Measurements from ENCODE around the gene AP3D1. TPM values are rescaled to one million over a fixed set of nuclear protein-coding genes. Genes with fewer than 3 reads are reported as not detected.

AP3D1 gene
- total and polyA plus RNA-seq, 7 donors = 43.1 to 127 (median 55.7) TPM

- TF ChIP-seq EP300 (IDR thresholded peaks at IDR 0.05) = no peak
- no peak for TF ChIP-seq POLR2AphosphoS5 (IDR thresholded peaks at IDR 0.05)
- no peak for TF ChIP-seq CTCF (IDR thresholded peaks at IDR 0.05)
- no peak for TF ChIP-seq POLR2A (IDR thresholded peaks at IDR 0.05)
- no peak for DNase-seq
- H3K4me1 ChIP-seq = peaks cover 0 to 13% (median 10%) of the 10 kb centered on the region in 4 donors
- no peak overlapping the region for H3K4me3 ChIP-seq
- H3K9me3 ChIP-seq = peaks cover 0 to 3% (median 0%) of the 10 kb centered on the region in 4 donors
- 92 to 94% methylated on average over 45 of the region's 45 CpGs for WGBS, 2 donors
- peaks cover 16 to 61% (median 32%) of the 10 kb centered on the region in 4 donors for H3K36me3 ChIP-seq
- H3K27ac ChIP-seq = no peak overlapping the region
- no peaks in the 10 kb centered on the region for H3K27me3 ChIP-seq
- intact Hi-C loops (cut with DNase I) = no loop called here
Observed at GRCh38 chr19:2101417-2102335, 49.7 kb downstream of the AP3D1 start.

- Histone ChIP-seq H3K4me1 (peaks cover 0 to 13% (median 10%) of the 10 kb centered on the region in 4 donors), H3K4me3 (no peak overlapping the region), H3K27ac (no peak overlapping the region), H3K27me3 (no peaks in the 10 kb centered on the region), H3K36me3 (peaks cover 16 to 51% (median 27%) of the 10 kb centered on the region in 4 donors), H3K9me3 (peaks cover 0 to 1% (median 0%) of the 10 kb centered on the region in 4 donors)
- no peak for DNase-seq
- intact Hi-C loops (cut with DNase I) = no loop called here
- no peak for TF ChIP-seq POLR2A (IDR thresholded peaks at IDR 0.05)
- no peak for TF ChIP-seq POLR2AphosphoS5 (IDR thresholded peaks at IDR 0.05)
- no peak for TF ChIP-seq EP300 (IDR thresholded peaks at IDR 0.05)
- TF ChIP-seq CTCF (IDR thresholded peaks at IDR 0.05) = no peak
- WGBS, 2 donors = 94 to 96% methylated on average over 11 of the region's 11 CpGs
Observed at GRCh38 chr19:2100719-2101061, 50.7 kb downstream of the AP3D1 start.

- H3K36me3 ChIP-seq = peaks cover 16 to 45% (median 27%) of the 10 kb centered on the region in 4 donors
- TF ChIP-seq EP300 (IDR thresholded peaks at IDR 0.05) = no peak
- no peak for TF ChIP-seq POLR2AphosphoS5 (IDR thresholded peaks at IDR 0.05)
- TF ChIP-seq POLR2A (IDR thresholded peaks at IDR 0.05) = no peak
- TF ChIP-seq CTCF (IDR thresholded peaks at IDR 0.05) = no peak
- intact Hi-C loops (cut with DNase I) = loop anchor here (5.0 kb wide), 2 partner anchors 52 to 238 kb away; partner anchors contain the start of genes AP3D1 and KLF16
- WGBS, 2 donors = 92 to 93% methylated on average over 39 of the region's 39 CpGs
- no peak for DNase-seq
- H3K27me3 ChIP-seq = no peaks in the 10 kb centered on the region
- H3K27ac ChIP-seq = no peak overlapping the region
- no peaks in the 10 kb centered on the region for H3K9me3 ChIP-seq
- no peak overlapping the region for H3K4me3 ChIP-seq
- H3K4me1 ChIP-seq = peaks cover 0 to 18% (median 13%) of the 10 kb centered on the region in 4 donors
Observed at GRCh38 chr19:2099937-2100718, 51.2 kb downstream of the AP3D1 start.

- H3K4me1 ChIP-seq = peaks cover 0 to 28% (median 20%) of the 10 kb centered on the region in 4 donors
- no peak for DNase-seq
- no peak for TF ChIP-seq POLR2AphosphoS5 (IDR thresholded peaks at IDR 0.05)
- no peak for TF ChIP-seq EP300 (IDR thresholded peaks at IDR 0.05)
- no peak for TF ChIP-seq POLR2A (IDR thresholded peaks at IDR 0.05)
- no peak for TF ChIP-seq CTCF (IDR thresholded peaks at IDR 0.05)
- WGBS, 2 donors = 83 to 85% methylated on average over 16 of the region's 16 CpGs
- intact Hi-C loops (cut with DNase I) = loop anchor here (5.0 kb wide), 2 partner anchors 53 to 237 kb away; partner anchors contain the start of genes AP3D1 and KLF16
- peaks cover 16 to 41% (median 27%) of the 10 kb centered on the region in 4 donors for H3K36me3 ChIP-seq
- no peak overlapping the region for H3K4me3 ChIP-seq
- H3K27ac ChIP-seq = no peak overlapping the region
- no peaks in the 10 kb centered on the region for H3K9me3 ChIP-seq
- no peaks in the 10 kb centered on the region for H3K27me3 ChIP-seq
Observed at GRCh38 chr19:2099054-2099501, 52.3 kb downstream of the AP3D1 start.
